Astrocyte of the hippocampus (primary cell): ENCODE measurements around the gene VSTM2L.

ENCODE experiments used
- DNase-seq: peaks from one replicate; pipeline ENCODE4 v3.0.0; 2011; ENCODE audit warnings: low read depth, low spot score

VSTM2L gene

GRCh38 chr20:37987602-37988290, 84.8 kb downstream of the VSTM2L start:
- peak; percentile 50 for DNase-seq

- DNase-seq: peak; percentile 62
Measured at GRCh38 chr20:37988306-37988954, 85.5 kb downstream of the VSTM2L start.

GRCh38 chr20:37989601-37990295, 86.8 kb downstream of the VSTM2L start:
- DNase-seq: peak; percentile 23

DNA sequence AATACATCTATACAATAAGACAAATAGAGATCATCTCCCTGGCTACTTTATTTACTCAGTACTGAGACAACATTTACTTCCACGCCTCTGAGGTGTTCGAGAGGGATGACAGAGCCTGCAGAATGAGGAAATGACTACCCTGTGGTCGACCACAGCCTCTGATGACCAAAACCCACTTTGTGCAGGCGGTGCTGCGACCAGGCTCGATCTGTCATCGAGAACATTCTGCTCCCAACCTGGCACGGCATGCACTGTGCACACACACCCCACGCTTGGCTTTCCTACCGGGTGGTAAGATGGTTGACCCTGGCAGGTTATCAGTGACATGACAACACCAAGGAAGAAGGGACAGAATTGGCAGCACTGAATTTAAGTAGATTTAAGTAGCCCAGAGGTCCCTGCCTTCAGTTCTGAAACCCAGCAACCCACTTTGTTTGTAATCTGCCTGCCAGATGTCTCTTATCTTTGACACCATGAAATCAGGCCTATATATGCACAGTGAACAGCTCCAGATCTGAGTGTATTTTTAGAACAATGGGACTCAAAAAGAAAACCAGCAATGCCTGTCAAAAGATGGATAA, 87.7 kb downstream of the VSTM2L start:
- peak; percentile 80 for DNase-seq

DNA sequence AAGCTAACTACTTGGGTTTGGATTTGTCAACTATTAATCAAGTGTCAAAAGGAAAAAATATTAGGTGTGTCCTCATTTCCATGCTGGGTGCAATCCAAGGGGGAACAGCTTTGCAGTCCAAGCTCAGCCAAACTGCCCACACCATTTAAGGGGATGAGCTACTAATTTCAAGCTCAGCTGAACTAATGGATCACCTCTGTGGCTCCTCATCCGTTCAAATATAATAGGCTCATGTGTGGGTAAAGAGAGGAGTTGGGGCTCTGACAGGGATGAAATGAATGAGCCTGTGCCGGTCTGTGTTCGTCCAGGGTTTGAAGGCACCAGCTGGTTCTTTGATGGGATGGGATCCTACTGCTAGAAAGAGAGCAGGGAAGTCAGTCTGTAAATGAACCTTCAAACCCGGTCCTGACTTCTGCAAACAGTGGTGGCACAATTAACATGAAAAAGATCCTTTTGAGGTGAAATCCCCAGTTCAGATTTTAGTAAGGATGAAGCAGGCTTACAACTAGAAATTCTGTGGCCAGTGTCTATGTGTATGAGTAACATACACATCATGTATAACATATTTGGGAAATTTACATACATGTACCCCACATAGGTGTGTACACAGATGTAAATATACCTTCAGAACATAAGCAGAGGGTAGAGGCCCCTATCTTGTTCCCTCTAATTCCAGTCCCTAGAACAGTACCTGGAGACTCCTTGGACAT, 88.4 kb downstream of the VSTM2L start:
- DNase-seq: no peak

GRCh38 chr20:37991908-37992307, 89.0 kb downstream of the VSTM2L start:
- no peak for DNase-seq

DNA sequence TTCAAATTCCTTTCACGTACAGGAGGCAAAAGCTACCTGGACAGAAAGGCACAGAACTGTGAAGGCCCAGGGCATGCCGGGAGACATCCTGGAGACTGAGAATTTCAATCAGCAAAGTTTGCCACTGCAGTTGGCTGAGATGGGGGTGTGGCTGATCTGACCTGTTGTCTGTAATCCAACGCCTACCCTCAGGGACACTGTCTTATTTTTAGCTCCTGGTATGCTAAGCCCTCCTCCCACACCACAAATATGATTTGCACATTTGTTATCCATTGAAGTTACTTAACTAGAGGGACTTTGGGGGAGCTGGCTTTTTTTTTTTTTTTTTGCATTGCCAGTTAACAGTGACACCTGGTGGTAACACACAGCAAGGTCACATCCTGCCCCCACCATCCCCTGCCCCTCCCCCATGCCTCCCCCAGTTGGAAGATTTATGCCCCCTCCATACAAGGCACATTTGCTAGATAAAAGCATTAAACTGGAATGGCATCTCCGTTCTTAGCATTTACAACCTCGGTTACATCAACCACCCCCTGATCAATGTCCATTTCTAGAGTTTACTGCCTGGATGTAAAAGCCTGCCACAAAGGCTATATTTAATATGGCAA, 90.0 kb downstream of the VSTM2L start:
- peak; percentile 76 for DNase-seq

DNA sequence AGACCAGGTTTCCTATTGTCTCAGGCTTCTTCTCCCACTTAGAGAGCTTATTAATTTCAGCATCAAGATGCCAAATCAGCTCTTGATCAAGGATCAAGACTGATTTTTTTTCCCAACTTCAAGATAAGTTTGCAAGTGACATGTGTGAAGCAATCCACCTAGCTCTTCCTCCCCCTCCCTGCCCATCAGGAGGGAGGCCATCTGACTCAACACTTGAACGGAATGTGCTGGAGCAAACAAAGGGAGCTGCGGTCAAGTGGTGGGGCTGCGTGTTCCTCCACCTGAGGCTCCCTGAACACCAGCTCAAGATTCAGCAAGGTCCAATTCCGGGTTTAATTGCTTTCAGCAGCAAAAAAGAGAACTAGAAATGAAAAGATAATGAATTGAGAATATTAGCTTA, 91.6 kb downstream of the VSTM2L start:
- DNase-seq: peak; percentile 91
